ACC112 (cell line): Measurements from ENCODE around the gene FOXN1.

Experiments
- H2AFZ ChIP-seq: fragments of 200-600 bp; sonication (generic); one replicate; pipeline ENCODE4 v1.6.0; 2017; ENCODE audit warnings: antibody characterized with exemption, low read length; ENCODE audit not compliant: unreplicated experiment
- H3K27ac ChIP-seq: fragments of 200-600 bp; sonication (generic); 2 replicates; pipeline ENCODE4 v1.5.1; 2014; ENCODE audit warnings: low read depth, mild to moderate bottlenecking, antibody characterized with exemption, low read length, moderate library complexity
- H3K27me3 ChIP-seq: fragments of 200-600 bp; sonication (generic); 2 replicates; pipeline ENCODE4 v1.6.1; 2014; ENCODE audit warnings: mild to moderate bottlenecking, antibody characterized with exemption, low read length, moderate library complexity, mixed read lengths; ENCODE audit not compliant: insufficient read depth
- H3K36me3 ChIP-seq: fragments of 200-600 bp; sonication (generic); 2 replicates; pipeline ENCODE4 v1.6.1; 2016; ENCODE audit warnings: mild to moderate bottlenecking, antibody characterized with exemption, low read length, moderate library complexity, mixed read lengths; ENCODE audit not compliant: insufficient read depth
- H3K4me1 ChIP-seq: fragments of 200-600 bp; sonication (generic); one replicate; pipeline ENCODE4 v1.6.1; 2016; ENCODE audit warnings: low read length, mixed read lengths; ENCODE audit not compliant: insufficient read depth, unreplicated experiment, control insufficient read depth
- H3K4me3 ChIP-seq: fragments of 200-600 bp; sonication (generic); 2 replicates; pipeline ENCODE4 v1.5.1; 2014; ENCODE audit warnings: mild to moderate bottlenecking, low read depth, low read length
- H3K79me2 ChIP-seq: fragments of 200-600 bp; sonication (generic); one replicate; pipeline ENCODE4 v1.6.0; 2016; ENCODE audit warnings: low read length; ENCODE audit not compliant: control insufficient read depth, unreplicated experiment, insufficient read depth

Gene FOXN1

DNA sequence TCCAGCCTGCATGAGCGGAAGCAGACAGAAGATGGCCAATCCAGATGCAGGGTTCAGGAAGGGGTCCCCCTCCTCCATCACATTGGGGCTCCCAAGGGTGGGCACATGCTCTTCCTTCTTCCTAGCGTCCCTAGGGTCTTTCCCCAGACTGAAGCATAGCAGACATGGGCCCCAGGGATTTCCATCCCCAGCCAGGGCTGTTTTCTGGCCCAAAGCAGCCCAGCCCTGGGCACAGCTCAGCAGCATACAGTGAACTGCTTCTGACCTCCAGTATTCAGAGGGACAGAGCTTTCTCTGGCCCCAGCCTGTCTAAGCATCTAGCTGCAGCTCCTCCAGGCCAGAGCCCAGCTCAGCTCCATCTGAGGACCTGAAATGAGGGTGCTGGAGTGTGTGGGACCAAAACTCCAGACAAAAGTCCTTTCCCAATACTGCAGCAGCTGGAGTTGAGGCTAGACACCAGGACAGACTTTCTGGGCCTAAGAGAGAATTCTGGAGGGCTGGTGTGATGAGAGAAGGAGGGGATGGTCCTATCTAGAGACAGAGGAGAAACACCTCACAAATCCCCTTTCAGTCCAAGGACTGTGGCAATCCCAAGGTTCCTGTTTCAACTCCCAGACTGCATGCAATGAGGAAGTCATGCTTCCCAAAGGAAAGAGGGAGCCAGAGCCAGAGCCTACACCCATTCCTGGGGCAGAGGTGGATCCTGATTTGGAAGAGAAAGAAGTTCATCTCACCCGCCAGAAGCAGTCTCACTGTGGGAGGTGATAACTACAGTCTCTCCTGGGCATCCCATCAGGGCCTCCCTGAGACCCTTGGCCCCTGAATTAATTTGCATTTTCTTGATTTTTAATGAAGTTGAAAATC, 4.5 kb upstream of the FOXN1 start:
- Histone ChIP-seq H3K4me1 (no peaks in the 10 kb centered on the region), H3K36me3 (no peaks in the 10 kb centered on the region), H2AFZ (no peak overlapping the region), H3K27ac (no peak overlapping the region), H3K4me3 (no peak overlapping the region), H3K79me2 (no peaks in the 10 kb centered on the region), H3K27me3 (peaks cover 1% of the 10 kb centered on the region; the same call in 1 of the 2 replicates)

DNA sequence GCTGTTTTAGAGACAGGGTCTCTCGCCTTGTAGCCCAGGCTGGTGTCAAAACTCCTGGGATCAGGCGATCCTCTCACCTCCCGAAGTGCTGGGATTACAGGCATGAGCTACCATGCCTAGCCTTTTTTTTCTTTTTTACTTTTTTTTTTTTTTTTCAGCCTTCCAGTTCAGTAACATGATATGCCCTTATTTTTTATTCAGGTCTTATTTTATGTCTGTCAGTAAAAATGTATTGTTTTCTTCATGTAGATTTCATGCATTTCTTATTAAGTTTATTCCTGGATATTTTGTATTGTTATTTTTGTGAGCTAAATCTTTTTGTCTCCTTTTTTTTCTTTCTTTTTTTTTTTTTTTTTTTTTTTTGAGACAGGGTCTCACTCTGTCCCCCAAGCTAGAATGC, 2.7 kb upstream of the FOXN1 start:
- H3K4me1 ChIP-seq: no peaks in the 10 kb centered on the region
- no peak overlapping the region for H2AFZ ChIP-seq
- H3K36me3 ChIP-seq: no peaks in the 10 kb centered on the region
- no peak overlapping the region for H3K4me3 ChIP-seq
- no peaks in the 10 kb centered on the region for H3K79me2 ChIP-seq
- no peak overlapping the region for H3K27ac ChIP-seq
- H3K27me3 ChIP-seq: peaks cover 19% of the 10 kb centered on the region

DNA sequence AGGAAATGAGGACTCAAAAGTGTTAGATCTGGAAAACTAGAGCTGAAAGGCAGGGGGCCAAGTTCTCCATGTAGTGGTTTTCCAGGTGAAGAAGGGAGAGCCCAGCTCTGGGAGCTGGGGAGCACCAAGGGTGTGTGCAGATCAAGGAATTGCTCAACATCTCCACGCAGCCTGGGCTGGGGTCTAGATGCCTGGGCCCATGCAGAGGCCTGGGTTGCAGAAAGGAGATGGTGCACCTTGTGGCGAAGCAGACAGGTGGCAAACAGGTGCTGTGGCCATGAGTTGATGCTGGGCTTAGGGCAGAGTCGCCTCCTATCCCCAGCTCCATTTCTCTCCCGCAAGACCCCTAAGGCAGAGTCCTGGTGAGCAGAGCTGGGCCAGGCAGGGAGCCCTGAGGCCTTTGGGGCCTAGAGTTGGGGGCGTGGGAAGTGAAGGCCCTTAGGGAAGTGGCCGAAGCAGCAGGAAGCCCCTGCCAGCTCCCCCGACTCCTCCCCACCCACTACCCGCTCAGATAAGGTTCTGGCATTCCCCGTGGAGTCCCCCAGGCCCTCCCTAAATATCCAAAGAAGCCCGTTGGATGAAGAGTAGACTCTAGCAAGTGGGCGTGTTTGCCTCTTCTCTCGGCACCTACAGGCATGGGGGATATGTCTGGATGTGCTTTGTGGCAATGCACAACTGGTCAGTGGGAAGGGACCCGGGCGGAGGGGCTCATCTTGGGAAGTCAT, 777 bp downstream of the FOXN1 start:
- peaks cover 42% of the 10 kb centered on the region for H3K27me3 ChIP-seq
- H2AFZ ChIP-seq: no peak overlapping the region
- H3K27ac ChIP-seq: no peak overlapping the region
- no peak overlapping the region for H3K4me3 ChIP-seq
- H3K79me2 ChIP-seq: no peaks in the 10 kb centered on the region
- H3K36me3 ChIP-seq: no peaks in the 10 kb centered on the region
- H3K4me1 ChIP-seq: no peaks in the 10 kb centered on the region

DNA sequence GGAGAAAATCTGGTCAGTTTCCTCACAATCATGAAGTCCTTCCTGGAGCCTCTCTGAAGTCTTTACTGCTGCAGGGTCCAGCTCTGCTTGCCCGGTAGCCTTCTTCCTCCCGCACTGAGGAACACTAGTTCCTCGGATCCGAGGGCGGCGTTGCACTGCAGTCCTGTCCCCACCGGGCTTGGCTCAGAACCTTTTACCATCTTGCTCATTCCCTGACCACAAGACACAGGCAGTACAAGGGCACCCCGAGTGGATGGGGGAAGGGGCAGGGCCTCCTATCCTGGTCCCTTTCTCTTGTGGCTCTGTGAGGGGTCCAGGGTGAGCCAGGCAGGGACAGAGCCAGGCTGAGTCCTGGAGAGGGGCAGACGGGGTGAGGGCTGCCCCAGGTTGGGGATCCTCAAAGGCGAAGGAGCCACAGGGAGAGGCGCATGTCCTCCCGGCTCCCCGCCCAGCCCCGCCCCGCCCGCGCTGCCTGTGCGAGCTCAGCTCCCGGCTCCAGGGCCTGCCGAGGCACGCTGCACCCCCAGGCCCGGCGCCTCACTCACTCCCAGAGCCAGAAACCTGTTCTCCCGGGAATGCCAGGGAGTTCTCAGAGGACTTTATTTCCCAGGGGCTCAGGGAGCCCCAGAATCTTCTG, 1.5 kb downstream of the FOXN1 start:
- Histone ChIP-seq H3K27ac (no peak overlapping the region), H3K36me3 (no peaks in the 10 kb centered on the region), H3K79me2 (no peaks in the 10 kb centered on the region), H2AFZ (no peak overlapping the region), H3K4me3 (no peak overlapping the region), H3K27me3 (peaks cover 49% of the 10 kb centered on the region), H3K4me1 (no peaks in the 10 kb centered on the region)

DNA sequence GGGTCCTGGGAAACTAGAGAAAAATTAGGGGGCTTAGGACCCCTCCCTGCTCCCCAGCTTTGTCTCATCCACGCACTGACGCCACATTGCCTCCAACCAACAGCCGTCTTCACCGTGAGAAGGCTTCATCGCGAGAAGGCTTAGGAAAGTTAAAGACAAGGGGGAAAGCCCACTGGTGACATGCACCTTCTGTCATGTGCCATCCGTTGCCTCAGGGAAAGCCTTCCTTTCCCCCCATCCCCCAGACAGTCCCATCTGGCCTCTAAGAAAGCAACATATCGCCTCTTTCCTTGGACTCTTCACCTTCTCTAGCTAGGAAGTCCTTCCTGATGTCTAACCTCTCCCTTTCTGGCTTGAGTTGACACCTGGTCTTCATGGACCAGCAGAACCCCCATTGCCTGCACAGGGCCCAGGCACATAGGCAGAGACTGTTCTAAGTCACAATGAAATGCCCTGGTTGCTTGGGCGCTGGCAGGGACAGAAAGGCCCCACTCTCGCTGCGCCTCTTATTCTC, 2.1 kb downstream of the FOXN1 start:
- no peak overlapping the region for H3K4me3 ChIP-seq
- H2AFZ ChIP-seq: no peak overlapping the region
- H3K27ac ChIP-seq: no peak overlapping the region
- H3K27me3 ChIP-seq: peaks cover 55% of the 10 kb centered on the region
- H3K79me2 ChIP-seq: no peaks in the 10 kb centered on the region
- no peaks in the 10 kb centered on the region for H3K4me1 ChIP-seq
- no peaks in the 10 kb centered on the region for H3K36me3 ChIP-seq

DNA sequence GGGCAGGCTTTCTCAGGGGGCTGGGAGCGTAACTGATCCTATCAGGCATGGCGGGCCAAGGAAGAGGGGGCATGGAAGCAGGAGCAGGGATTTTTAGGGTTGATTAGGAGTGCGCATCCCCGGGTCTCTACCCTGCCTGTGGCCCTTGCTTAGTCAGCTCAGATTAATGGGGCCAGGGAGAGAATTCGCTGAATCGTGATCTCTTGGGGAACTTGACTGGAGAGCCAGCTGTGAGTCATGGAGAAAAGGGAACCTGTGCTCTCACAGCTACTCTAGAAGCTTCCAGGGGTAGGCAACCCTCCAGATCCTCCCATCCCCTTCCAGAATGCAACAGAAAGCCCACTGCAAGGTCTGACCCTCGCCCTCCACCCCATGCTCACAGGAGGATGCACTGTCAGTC, 3.6 kb downstream of the FOXN1 start:
- H2AFZ ChIP-seq: no peak overlapping the region
- no peak overlapping the region for H3K27ac ChIP-seq
- H3K36me3 ChIP-seq: no peaks in the 10 kb centered on the region
- no peak overlapping the region for H3K4me3 ChIP-seq
- no peaks in the 10 kb centered on the region for H3K79me2 ChIP-seq
- H3K4me1 ChIP-seq: no peaks in the 10 kb centered on the region
- H3K27me3 ChIP-seq: peaks cover 68% of the 10 kb centered on the region

DNA sequence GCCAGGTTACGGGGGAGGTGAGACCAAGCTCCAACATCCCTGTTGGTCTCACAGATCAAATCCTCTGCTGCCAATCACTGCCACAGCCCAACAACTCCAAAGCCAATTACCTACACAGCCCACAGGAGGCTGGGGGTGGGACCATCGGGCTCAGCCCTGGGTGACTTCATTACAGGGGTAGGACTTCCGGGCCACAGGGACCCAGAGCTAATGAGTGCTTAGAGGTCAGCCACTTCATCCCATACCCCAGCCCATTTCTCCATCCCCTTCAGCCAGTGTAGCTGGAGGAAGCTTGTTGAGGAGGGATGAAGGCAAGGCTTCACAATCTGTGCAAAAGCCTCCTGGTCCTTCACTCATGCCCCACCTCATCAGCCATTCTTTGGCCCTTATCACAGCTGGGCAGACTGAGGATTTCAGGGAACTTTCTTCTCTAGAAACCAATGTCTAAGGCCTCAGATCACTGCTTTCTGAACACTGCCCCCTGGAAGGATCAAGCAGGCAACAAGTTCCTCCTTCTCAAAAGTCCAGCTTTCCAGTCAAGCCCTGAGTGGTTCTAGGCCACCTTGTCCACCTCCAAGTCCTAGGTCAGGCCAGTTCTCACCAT, 5.8 kb downstream of the FOXN1 start:
- no peak overlapping the region for H2AFZ ChIP-seq
- no peaks in the 10 kb centered on the region for H3K36me3 ChIP-seq
- H3K79me2 ChIP-seq: no peaks in the 10 kb centered on the region
- peaks cover 64% of the 10 kb centered on the region for H3K27me3 ChIP-seq
- H3K27ac ChIP-seq: no peak overlapping the region
- no peak overlapping the region for H3K4me3 ChIP-seq
- no peaks in the 10 kb centered on the region for H3K4me1 ChIP-seq

DNA sequence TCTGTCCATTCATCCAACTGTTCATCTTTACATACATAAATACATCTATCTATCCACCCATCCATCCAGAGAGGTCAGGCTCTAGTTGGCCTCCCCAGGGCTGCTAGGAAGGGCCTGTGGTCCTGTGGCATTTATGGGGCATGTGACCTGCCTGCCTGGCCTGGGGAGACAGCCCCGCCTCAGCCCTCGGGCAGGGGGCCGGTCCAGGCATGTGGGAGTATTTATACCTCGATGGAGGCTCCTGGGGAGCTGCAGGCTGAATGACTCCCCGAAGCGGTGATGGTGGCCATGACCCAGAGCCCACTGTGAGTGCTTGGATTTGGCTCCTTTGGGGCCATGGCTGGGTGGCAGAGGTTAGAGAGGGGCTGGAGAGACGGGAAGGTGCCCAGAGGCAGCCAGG, 7.3 kb downstream of the FOXN1 start:
- no peaks in the 10 kb centered on the region for H3K36me3 ChIP-seq
- no peak overlapping the region for H3K4me3 ChIP-seq
- no peak overlapping the region for H2AFZ ChIP-seq
- no peaks in the 10 kb centered on the region for H3K4me1 ChIP-seq
- no peaks in the 10 kb centered on the region for H3K79me2 ChIP-seq
- peaks cover 53% of the 10 kb centered on the region for H3K27me3 ChIP-seq
- no peak overlapping the region for H3K27ac ChIP-seq

DNA sequence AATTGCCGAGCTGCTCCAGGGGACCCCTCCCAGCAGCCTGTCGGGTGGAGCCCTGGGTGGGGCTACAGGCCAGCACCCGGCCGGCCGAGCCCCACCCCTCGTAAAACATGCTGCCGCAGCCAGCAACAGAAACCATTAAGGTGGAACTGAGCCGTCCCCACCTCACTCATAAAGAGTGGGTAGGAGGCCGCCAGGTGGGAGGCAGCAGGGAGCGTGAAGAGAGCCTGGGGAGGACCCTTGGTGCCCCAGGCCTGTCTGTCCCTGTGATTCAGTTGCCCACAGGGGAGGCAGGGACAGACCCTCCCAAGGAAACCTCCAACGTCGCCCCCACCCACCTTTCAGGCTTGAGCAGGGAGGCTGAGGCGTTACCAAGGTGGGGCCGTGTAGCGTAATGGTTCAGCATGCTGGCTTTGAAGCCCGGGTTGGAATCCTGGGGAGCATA, 8.4 kb downstream of the FOXN1 start:
- Histone ChIP-seq H3K4me1 (no peaks in the 10 kb centered on the region), H3K27ac (no peak overlapping the region), H3K4me3 (no peak overlapping the region), H2AFZ (no peak overlapping the region), H3K36me3 (no peaks in the 10 kb centered on the region), H3K27me3 (peaks cover 50% of the 10 kb centered on the region), H3K79me2 (no peaks in the 10 kb centered on the region)

DNA sequence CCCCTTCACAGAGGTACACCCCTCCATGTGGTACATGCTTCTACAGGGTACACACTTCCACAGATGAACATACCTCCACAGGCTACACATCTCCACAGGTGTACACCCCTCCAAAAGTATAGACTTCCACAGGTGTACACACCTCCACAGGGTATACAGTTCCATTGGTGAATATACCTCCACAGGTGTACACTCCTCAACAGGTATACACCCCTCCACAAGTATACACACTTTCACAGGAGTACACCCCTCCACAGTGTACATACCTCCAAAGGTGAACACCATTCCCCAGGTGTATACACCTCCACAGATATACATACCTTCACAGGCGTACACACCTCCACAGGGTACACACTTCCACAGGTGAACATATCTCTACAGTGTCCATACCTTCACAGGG, 9.4 kb downstream of the FOXN1 start:
- Histone ChIP-seq H3K4me3 (no peak overlapping the region), H2AFZ (no peak overlapping the region), H3K27me3 (peaks cover 44% of the 10 kb centered on the region), H3K79me2 (no peaks in the 10 kb centered on the region), H3K4me1 (no peaks in the 10 kb centered on the region), H3K36me3 (no peaks in the 10 kb centered on the region), H3K27ac (no peak overlapping the region)
